PC-9 (cell line): ENCODE data around the gene TAF9B. TPM values are rescaled to one million over a fixed set of nuclear protein-coding genes. Genes with fewer than 3 reads are reported as not detected.
A peak's percentile ranks its signal among the peaks of the same experiment; 100 is the strongest.

Experiments used
- Bru-seq: library from RNA; stranded (reverse); fragments of 400-500 nt; gene quantifications from one replicate; lab custom pipeline; 2021; lab: Mats Ljungman, UMichigan
- BruChase-seq, 2 experiments: library from RNA; stranded (reverse); fragments of 400-500 nt; gene quantifications; one replicate each; lab custom pipeline; 2021; lab: Mats Ljungman, UMichigan
- BruUV-seq: library from RNA; stranded (reverse); fragments of 400-500 nt; replicated peaks from 2 replicates; lab custom pipeline; 2021; lab: Mats Ljungman, UMichigan
- CTCF ChIA-PET: fragments of 300-600 bp; sonication (Branson Sonifier 250); formaldehyde crosslinking; loops from one replicate; lab custom pipeline; 2022; ENCODE audit warnings: antibody characterized with exemption; lab: Charles Lee
- POLR2A ChIA-PET: fragments of 300-600 bp; sonication (Branson Sonifier 250); formaldehyde crosslinking; loops from one replicate; lab custom pipeline; 2022; ENCODE audit warnings: antibody characterized with exemption; ENCODE audit not compliant: unreplicated experiment; lab: Charles Lee
- DNase-seq, 2 experiments: peaks; one replicate each; pipeline versions ENCODE4 v3.0.0 to v3.0.0-alpha.2; 2015 to 2022; ENCODE audit warnings: mixed read lengths in 1 of 2
- H2AFZ ChIP-seq: fragments of 200-600 bp; sonication (generic); 2 replicates; pipeline ENCODE4 v1.8.1; 2017; ENCODE audit warnings: antibody characterized with exemption
- H3F3A ChIP-seq: fragments of 200-600 bp; sonication (generic); 2 replicates; pipeline ENCODE4 v1.8.1; 2017; ENCODE audit warnings: antibody characterized with exemption, mild to moderate bottlenecking, low read depth; ENCODE audit not compliant: insufficient read depth
- H3K27ac ChIP-seq: fragments of 200-600 bp; sonication (generic); 2 replicates; pipeline ENCODE4 v1.6.1; 2016; ENCODE audit warnings: mixed run types
- H3K27me3 ChIP-seq: fragments of 200-600 bp; sonication (generic); 2 replicates; pipeline ENCODE4 v1.6.1; 2016; ENCODE audit warnings: low read depth, mixed run types; ENCODE audit not compliant: insufficient read depth
- H3K36me3 ChIP-seq: fragments of 200-600 bp; sonication (generic); 2 replicates; pipeline ENCODE4 v1.6.1; 2016; ENCODE audit warnings: low read depth, mixed run types
- H3K4me1 ChIP-seq: fragments of 200-600 bp; sonication (generic); replicated peaks from 2 replicates; pipeline ENCODE4 v1.6.1; 2016; ENCODE audit warnings: mixed run types; ENCODE audit not compliant: insufficient read depth
- H3K4me2 ChIP-seq: fragments of 200-600 bp; sonication (generic); 2 replicates; pipeline ENCODE4 v1.6.1; 2017; ENCODE audit warnings: mixed run types
- H3K4me3 ChIP-seq: fragments of 200-600 bp; sonication (generic); 2 replicates; pipeline ENCODE4 v1.6.1; 2016; ENCODE audit warnings: mixed run types
- H3K79me2 ChIP-seq: fragments of 200-600 bp; sonication (generic); 2 replicates; pipeline ENCODE4 v1.6.1; 2017; ENCODE audit warnings: low read depth, mixed run types
- H3K9me2 ChIP-seq: fragments of 200-600 bp; sonication (generic); 2 replicates; pipeline ENCODE4 v1.8.1; 2017; ENCODE audit warnings: mild to moderate bottlenecking; ENCODE audit not compliant: insufficient read depth
- H3K9me3 ChIP-seq: fragments of 200-600 bp; sonication (generic); 2 replicates; pipeline ENCODE4 v1.8.1; 2016; ENCODE audit warnings: low read depth; ENCODE audit not compliant: insufficient read depth
- H4K20me1 ChIP-seq: fragments of 200-600 bp; sonication (generic); 2 replicates; pipeline ENCODE4 v1.8.1; 2017; ENCODE audit not compliant: insufficient read depth
- CTCF ChIP-seq: fragments of 200-600 bp; sonication (generic); conservative IDR thresholded peaks from 2 replicates; pipeline ENCODE4 v1.6.1; 2017; ENCODE audit warnings: mixed run types, antibody characterized with exemption, mild to moderate bottlenecking, moderate library complexity
- EZH2 ChIP-seq: fragments of 200-600 bp; sonication (generic); IDR thresholded peaks from 2 replicates; pipeline ENCODE4 v1.8.0; 2017; ENCODE audit warnings: antibody characterized with exemption, low read depth
- intact Hi-C: fragments of 100-400 bp; cut with micrococcal nuclease; formaldehyde crosslinking; loops from one replicate; pipeline ENCODE4 v1.10.0; 2022; ENCODE audit not compliant: unreplicated experiment
- long read RNA-seq: library from polyadenylated mRNA; stranded (forward); transcript quantifications from one replicate; pipeline ENCODE4 v2.0.0, GENCODE V29; 2022
- total RNA-seq: library from RNA; stranded (reverse); gene quantifications from 2 replicates; pipeline ENCODE4 v1.2.3, GENCODE V29; 2021

The TAF9B gene
- 8.8 and 11.4 TPM in 2 replicates for total RNA-seq
- Bru-seq, nascent RNA = percentile 57 among the genes with signal in this experiment
- percentile 54 among the genes with signal in this experiment for BruChase-seq, experiment 1, labeled RNA remaining after a 2-hour chase
- BruChase-seq, experiment 2, labeled RNA remaining after a 6-hour chase = percentile 76 among the genes with signal in this experiment
- long read RNA-seq, transcript TAF9B-201 (7 exons, 2,713 nt) = major isoform, 12 of 12 reads
- long read RNA-seq, partial matches to known transcripts = 0 of 12 reads
- long read RNA-seq, other reads (novel, unspliced or antisense) = 0 of 12 reads

GRCh38 chrX:78139160-78140123, at the start of gene TAF9B:
Gene TAF9B, minus strand, starts transcription at chrX:78139650. Its CDS starts 39 bp downstream, at chrX:78139611.
- CTCF ChIA-PET = interaction anchor here (1.0 kb wide), 1 partner anchor 240 kb away, joined by 3 read pairs; the partner anchor contains the start of gene COX7B

GRCh38 chrX:78182881-78183280, 43.4 kb upstream of the TAF9B start:
- Histone ChIP-seq H3K4me1 (no peaks in the 10 kb centered on the region), H3F3A (no peaks in the 10 kb centered on the region), H3K9me3 (no peaks in the 10 kb centered on the region), H3K36me3 (no peaks in the 10 kb centered on the region), H3K4me3 (no peak overlapping the region), H3K27me3 (no peaks in the 10 kb centered on the region), H3K27ac (no peak overlapping the region), H3K4me2 (no peak overlapping the region), H3K79me2 (no peaks in the 10 kb centered on the region), H4K20me1 (no peaks in the 10 kb centered on the region), H2AFZ (no peak overlapping the region), H3K9me2 (no peaks in the 10 kb centered on the region)
- BruUV-seq = no TSS peak
- ChIA-PET CTCF (no interaction called here), POLR2A (no interaction called here)
- TF ChIP-seq CTCF = no peak
- TF ChIP-seq EZH2 = no peak
- intact Hi-C loops = no loop called here
- DNase-seq = no peak

More at GRCh38 chrX:78139160-78140123, at the start of gene TAF9B:
- peak; percentile 69 to 83 for DNase-seq
- Histone ChIP-seq H3K4me2 (peak within 1 kb of the TSS; percentile 91), H3K9me3 (no peaks in the 10 kb centered on the region), H3K27me3 (no peaks in the 10 kb centered on the region), H2AFZ (peak within 1 kb of the TSS; percentile 94), H3K36me3 (no peaks in the 10 kb centered on the region), H3F3A (no peaks in the 10 kb centered on the region), H3K9me2 (no peaks in the 10 kb centered on the region), H3K4me1 (no peaks in the 10 kb centered on the region), H3K27ac (no peak within 1 kb of the TSS), H4K20me1 (no peaks in the 10 kb centered on the region), H3K79me2 (no peaks in the 10 kb centered on the region), H3K4me3 (peak within 1 kb of the TSS; percentile 71)
- TF ChIP-seq EZH2 = no peak
- TSS peak; percentile 71 for BruUV-seq
- intact Hi-C loops = no loop called here
- POLR2A ChIA-PET = interaction anchor here (0.6 kb wide), 3 partner anchors 43 to 240 kb away, joined by 3 to 7 read pairs (median 4); partner anchors contain the start of genes ATP7A and COX7B

GRCh38 chrX:78181307-78181706, 41.9 kb upstream of the TAF9B start:
- POLR2A ChIA-PET = no interaction called here
- Histone ChIP-seq H3K36me3 (no peaks in the 10 kb centered on the region), H3F3A (no peaks in the 10 kb centered on the region), H3K4me2 (no peak overlapping the region), H3K27me3 (no peaks in the 10 kb centered on the region), H3K4me1 (no peaks in the 10 kb centered on the region), H3K9me3 (no peaks in the 10 kb centered on the region), H3K4me3 (no peak overlapping the region), H4K20me1 (no peaks in the 10 kb centered on the region), H2AFZ (no peak overlapping the region), H3K27ac (no peak overlapping the region), H3K79me2 (no peaks in the 10 kb centered on the region), H3K9me2 (no peaks in the 10 kb centered on the region)
- no peak for TF ChIP-seq EZH2
- TF ChIP-seq CTCF = no peak
- no peak for DNase-seq
- BruUV-seq = no TSS peak
- intact Hi-C loops = no loop called here
- CTCF ChIA-PET = no interaction called here
